ENCODE data around the gene SPPL2C. TPM values are rescaled to one million over a fixed set of nuclear protein-coding genes. Genes with fewer than 3 reads are reported as not detected.

SPPL2C gene
- total RNA-seq, 1 experiment from 2014 or later, result not detected

DNA sequence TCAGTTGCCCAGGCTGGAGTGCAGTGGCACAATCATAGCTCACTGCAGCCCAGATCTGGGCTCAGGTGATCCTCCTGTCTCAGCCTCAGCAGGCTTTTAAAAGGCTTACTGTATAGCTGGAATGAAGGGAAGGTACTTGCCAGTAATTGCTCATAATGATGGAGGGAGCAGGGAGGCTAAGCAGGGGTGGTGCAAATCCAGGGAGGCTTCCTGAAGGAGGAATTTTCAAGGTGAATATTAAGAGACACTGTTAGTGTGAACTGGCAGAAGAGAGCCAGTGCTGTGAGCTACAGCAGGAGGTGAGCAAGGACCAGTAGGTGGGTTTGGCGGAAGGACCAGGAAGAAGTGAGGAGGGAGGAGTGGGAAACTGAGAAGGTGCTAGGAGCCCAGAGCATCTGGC is 35.8 kb upstream of the SPPL2C start:
- H3K4me3 Mint-ChIP-seq (ENCODE audit: unreplicated experiment), result no peak overlapping the region
- CTCF ChIA-PET, result interaction anchor here (1.2 kb wide), 1 partner anchor 17 kb away, joined by 3 read pairs; no protein-coding TSS in a partner anchor
- Histone ChIP-seq H3K4me3 (ENCODE audit: low read depth, low read length) (no peak overlapping the region), H3K36me3 (ENCODE audit: control insufficient read depth, insufficient read depth, low read length) (no peaks in the 10 kb centered on the region), H3K27me3 (replicated peaks; ENCODE audit: control insufficient read depth, insufficient read depth, low read length) (no peaks in the 10 kb centered on the region), H3K4me1 (no peaks in the 10 kb centered on the region), H3K9me3 (0 out of 2 replicates have a peak, but pooled peaks cover 2% of the 10 kb centered on the region)
- no peak overlapping the region for H3K27ac Mint-ChIP-seq (ENCODE audit: unreplicated experiment)
- no peaks in the 10 kb centered on the region for H3K9me3 Mint-ChIP-seq (ENCODE audit: unreplicated experiment)
- peaks cover 5% of the 10 kb centered on the region for H3K36me3 Mint-ChIP-seq (ENCODE audit: insufficient read depth, unreplicated experiment)
- POLR2A ChIA-PET, result no interaction called here
- TF ChIP-seq, protein P1, sequence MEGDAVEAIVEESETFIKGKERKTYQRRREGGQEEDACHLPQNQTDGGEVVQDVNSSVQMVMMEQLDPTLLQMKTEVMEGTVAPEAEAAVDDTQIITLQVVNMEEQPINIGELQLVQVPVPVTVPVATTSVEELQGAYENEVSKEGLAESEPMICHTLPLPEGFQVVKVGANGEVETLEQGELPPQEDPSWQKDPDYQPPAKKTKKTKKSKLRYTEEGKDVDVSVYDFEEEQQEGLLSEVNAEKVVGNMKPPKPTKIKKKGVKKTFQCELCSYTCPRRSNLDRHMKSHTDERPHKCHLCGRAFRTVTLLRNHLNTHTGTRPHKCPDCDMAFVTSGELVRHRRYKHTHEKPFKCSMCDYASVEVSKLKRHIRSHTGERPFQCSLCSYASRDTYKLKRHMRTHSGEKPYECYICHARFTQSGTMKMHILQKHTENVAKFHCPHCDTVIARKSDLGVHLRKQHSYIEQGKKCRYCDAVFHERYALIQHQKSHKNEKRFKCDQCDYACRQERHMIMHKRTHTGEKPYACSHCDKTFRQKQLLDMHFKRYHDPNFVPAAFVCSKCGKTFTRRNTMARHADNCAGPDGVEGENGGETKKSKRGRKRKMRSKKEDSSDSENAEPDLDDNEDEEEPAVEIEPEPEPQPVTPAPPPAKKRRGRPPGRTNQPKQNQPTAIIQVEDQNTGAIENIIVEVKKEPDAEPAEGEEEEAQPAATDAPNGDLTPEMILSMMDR (IDR thresholded peaks at IDR 0.05; ENCODE audit: insufficient read depth in 1 of 2, low read depth in 1 of 2, low read length in 1 of 2, severe bottlenecking in 1 of 2, unreplicated experiment in 1 of 2), result no peak
- intact Hi-C loops (cut with micrococcal nuclease; ENCODE audit: unreplicated experiment), result no loop called here
- no peaks in the 10 kb centered on the region for H3K4me1 Mint-ChIP-seq (ENCODE audit: low read depth, unreplicated experiment)
- no peak for DNase-seq
- peaks cover 8% of the 10 kb centered on the region for H3K27me3 Mint-ChIP-seq (ENCODE audit: insufficient read depth, unreplicated experiment)
- no TSS peak for BruUV-seq (replicated peaks)

DNA sequence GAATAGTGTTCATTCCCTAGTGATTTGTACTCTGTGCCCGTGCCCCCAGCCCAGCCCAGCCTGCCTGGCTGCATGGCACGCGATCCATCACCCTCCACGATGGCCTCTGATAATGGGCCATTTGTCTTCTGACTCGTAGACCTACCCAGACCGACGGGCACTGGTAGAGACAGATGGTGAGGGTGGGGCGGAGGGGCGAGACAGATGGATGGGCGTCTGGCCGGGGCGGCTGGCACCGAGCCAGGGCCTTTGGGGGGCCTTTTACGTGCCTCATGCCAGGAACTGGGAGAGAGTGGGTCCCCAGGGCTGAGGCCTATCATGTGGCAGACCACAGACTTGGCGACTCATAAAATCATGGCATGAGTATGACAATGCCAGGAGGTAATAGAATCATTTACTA is 35.2 kb upstream of the SPPL2C start:
- peaks cover 5% of the 10 kb centered on the region for H3K36me3 Mint-ChIP-seq (ENCODE audit: insufficient read depth, unreplicated experiment)
- intact Hi-C loops (cut with micrococcal nuclease; ENCODE audit: unreplicated experiment), result no loop called here
- ChIA-PET POLR2A (no interaction called here), CTCF (interaction anchor here (1.2 kb wide), 1 partner anchor 17 kb away, joined by 3 read pairs; no protein-coding TSS in a partner anchor)
- H3K27me3 Mint-ChIP-seq (ENCODE audit: insufficient read depth, unreplicated experiment), result peaks cover 3% of the 10 kb centered on the region
- no peak for DNase-seq
- no peaks in the 10 kb centered on the region for H3K27me3 ChIP-seq (replicated peaks; ENCODE audit: control insufficient read depth, insufficient read depth, low read length)
- TF ChIP-seq, protein P1 (IDR thresholded peaks at IDR 0.05; ENCODE audit: insufficient read depth in 1 of 2, low read depth in 1 of 2, low read length in 1 of 2, severe bottlenecking in 1 of 2, unreplicated experiment in 1 of 2), result no peak
- no peaks in the 10 kb centered on the region for H3K4me1 Mint-ChIP-seq (ENCODE audit: low read depth, unreplicated experiment)
- H3K36me3 ChIP-seq (ENCODE audit: control insufficient read depth, insufficient read depth, low read length), result no peaks in the 10 kb centered on the region
- no peaks in the 10 kb centered on the region for H3K4me1 ChIP-seq
- no peak overlapping the region for H3K4me3 Mint-ChIP-seq (ENCODE audit: unreplicated experiment)
- H3K9me3 ChIP-seq, result 0 out of 2 replicates have a peak, but pooled peaks cover 2% of the 10 kb centered on the region
- H3K27ac Mint-ChIP-seq (ENCODE audit: unreplicated experiment), result no peak overlapping the region
- H3K4me3 ChIP-seq (ENCODE audit: low read depth, low read length), result no peak overlapping the region
- H3K9me3 Mint-ChIP-seq (ENCODE audit: unreplicated experiment), result no peaks in the 10 kb centered on the region
- BruUV-seq (replicated peaks), result no TSS peak

DNA sequence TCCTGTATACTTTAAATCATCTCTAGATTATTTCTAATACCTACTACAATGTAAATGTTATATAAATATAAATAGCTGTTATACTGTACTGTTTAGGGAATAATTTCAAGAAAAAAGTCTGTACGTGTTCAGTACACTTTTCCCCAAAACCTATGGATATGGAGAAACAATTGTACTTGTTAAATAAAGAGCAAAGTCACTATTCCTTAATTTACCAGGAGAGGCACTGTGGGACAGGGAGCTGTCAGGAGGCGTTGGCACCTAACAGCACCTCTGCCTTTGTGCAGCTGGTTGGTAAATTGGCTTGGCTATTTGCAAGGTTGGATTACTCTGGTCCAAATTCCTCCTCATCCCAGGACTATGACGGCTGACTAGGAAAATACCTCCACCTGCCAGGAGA is 32.6 kb upstream of the SPPL2C start:
- Histone ChIP-seq H3K4me3 (ENCODE audit: low read depth, low read length) (no peak overlapping the region), H3K4me1 (no peaks in the 10 kb centered on the region), H3K36me3 (ENCODE audit: control insufficient read depth, insufficient read depth, low read length) (no peaks in the 10 kb centered on the region), H3K27me3 (replicated peaks; ENCODE audit: control insufficient read depth, insufficient read depth, low read length) (no peaks in the 10 kb centered on the region), H3K9me3 (0 out of 2 replicates have a peak, but pooled peaks cover 2% of the 10 kb centered on the region)
- TF ChIP-seq, protein P1 (IDR thresholded peaks at IDR 0.05; ENCODE audit: insufficient read depth in 1 of 2, low read depth in 1 of 2, low read length in 1 of 2, severe bottlenecking in 1 of 2, unreplicated experiment in 1 of 2), result no peak
- H3K27me3 Mint-ChIP-seq (ENCODE audit: insufficient read depth, unreplicated experiment), result peaks cover 3% of the 10 kb centered on the region
- H3K27ac Mint-ChIP-seq (ENCODE audit: unreplicated experiment), result no peak overlapping the region
- no peak overlapping the region for H3K4me3 Mint-ChIP-seq (ENCODE audit: unreplicated experiment)
- no peaks in the 10 kb centered on the region for H3K9me3 Mint-ChIP-seq (ENCODE audit: unreplicated experiment)
- no TSS peak for BruUV-seq (replicated peaks)
- DNase-seq, result no peak
- intact Hi-C loops (cut with micrococcal nuclease; ENCODE audit: unreplicated experiment), result no loop called here
- H3K4me1 Mint-ChIP-seq (ENCODE audit: low read depth, unreplicated experiment), result peaks cover 9% of the 10 kb centered on the region
- no peaks in the 10 kb centered on the region for H3K36me3 Mint-ChIP-seq (ENCODE audit: insufficient read depth, unreplicated experiment)
- ChIA-PET CTCF (no interaction called here), POLR2A (no interaction called here)

Data from Caco-2 (cell line).